Fibroblast of mammary gland (primary cell): Measurements from ENCODE around the gene NMB.

Experiments used
- DNase-seq: peaks from one replicate; pipeline ENCODE4 v3.0.0-alpha.2; 2010; ENCODE audit warnings: low read depth
- H3K4me3 ChIP-seq: 2 replicates; pipeline ENCODE4 v1.5.1; 2011; ENCODE audit warnings: low read depth, mild to moderate bottlenecking, low read length, moderate library complexity; ENCODE audit not compliant: control insufficient read depth
- CTCF ChIP-seq: conservative IDR thresholded peaks from 2 replicates; pipeline ENCODE4 v1.5.1; 2011; ENCODE audit warnings: low read depth, low read length, inconsistent platforms; ENCODE audit not compliant: control insufficient read depth, insufficient read depth

Gene NMB, protein sequence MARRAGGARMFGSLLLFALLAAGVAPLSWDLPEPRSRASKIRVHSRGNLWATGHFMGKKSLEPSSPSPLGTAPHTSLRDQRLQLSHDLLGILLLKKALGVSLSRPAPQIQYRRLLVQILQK

GRCh38 chr15:84658080-84658787, at the start of gene NMB:
TSS of gene NMB (minus strand) at chr15:84658199. CDS start at chr15:84658152, 47 bp downstream.
- TF ChIP-seq CTCF, result peak; percentile 49

GRCh38 chr15:84703808-84704207, 45.8 kb upstream of the NMB start:
- no peak for TF ChIP-seq CTCF
- H3K4me3 ChIP-seq, result no peak overlapping the region
- DNase-seq, result no peak

More at GRCh38 chr15:84658080-84658787, at the start of gene NMB:
- peak; percentile 56 for DNase-seq
- H3K4me3 ChIP-seq, result peak within 1 kb of the TSS; percentile 45

DNA sequence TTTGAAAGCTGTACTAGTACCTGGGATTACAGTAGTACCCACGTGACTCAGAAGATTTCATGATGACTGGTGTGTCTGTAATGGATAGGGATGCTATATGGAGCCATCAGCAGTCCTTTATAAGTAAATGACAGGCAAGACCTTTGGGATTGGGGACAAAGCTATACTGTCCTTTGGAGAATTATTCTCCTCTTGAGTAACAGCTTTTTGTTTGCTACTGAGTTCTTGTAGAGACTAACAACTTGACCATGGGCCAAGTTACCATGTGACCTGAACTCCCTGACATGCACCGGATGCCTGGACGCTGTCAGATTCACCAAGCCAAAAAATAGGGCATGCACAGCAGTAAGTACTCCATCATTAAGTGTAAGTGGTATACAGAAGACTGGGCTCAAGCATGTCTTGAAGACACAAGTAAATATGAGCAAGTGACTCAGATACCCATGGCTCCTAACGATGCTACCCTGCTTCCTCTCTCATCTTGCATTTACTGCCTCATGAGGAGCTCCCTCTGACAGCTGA, 45.0 kb upstream of the NMB start:
- H3K4me3 ChIP-seq, result no peak overlapping the region
- TF ChIP-seq CTCF, result no peak
- DNase-seq, result peak; percentile 69

DNA sequence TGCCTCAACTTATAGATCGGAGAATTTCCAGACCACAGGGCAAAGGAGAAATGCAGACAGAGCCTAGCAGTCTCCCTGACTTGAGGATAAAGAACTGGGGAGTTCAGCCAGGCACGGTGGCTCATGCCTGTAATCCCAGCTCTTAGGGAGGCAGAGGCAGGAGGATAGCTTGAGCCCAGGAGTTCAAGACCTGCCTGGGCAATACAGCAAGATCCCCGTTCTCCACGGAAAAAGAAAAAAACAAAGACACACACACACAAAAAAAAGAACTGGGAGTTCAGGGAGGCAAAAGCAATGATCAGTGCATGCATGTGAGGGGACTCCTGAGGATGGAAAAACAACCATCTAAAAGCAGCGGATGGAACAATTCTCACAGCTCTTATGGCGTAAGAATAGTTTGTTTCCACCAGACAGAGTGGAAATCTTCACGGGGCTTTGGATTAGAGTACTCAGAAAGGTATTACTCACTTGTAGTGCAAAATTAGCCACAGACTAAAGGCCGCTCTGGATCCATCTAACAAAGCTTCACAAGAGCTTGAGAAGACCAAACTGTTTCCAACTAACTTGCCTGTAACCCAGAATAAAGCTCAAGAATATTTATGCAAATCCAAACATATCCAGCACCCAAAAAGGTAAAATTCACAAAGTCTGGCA, 41.7 kb upstream of the NMB start:
- DNase-seq, result no peak
- TF ChIP-seq CTCF, result no peak
- no peak overlapping the region for H3K4me3 ChIP-seq

DNA sequence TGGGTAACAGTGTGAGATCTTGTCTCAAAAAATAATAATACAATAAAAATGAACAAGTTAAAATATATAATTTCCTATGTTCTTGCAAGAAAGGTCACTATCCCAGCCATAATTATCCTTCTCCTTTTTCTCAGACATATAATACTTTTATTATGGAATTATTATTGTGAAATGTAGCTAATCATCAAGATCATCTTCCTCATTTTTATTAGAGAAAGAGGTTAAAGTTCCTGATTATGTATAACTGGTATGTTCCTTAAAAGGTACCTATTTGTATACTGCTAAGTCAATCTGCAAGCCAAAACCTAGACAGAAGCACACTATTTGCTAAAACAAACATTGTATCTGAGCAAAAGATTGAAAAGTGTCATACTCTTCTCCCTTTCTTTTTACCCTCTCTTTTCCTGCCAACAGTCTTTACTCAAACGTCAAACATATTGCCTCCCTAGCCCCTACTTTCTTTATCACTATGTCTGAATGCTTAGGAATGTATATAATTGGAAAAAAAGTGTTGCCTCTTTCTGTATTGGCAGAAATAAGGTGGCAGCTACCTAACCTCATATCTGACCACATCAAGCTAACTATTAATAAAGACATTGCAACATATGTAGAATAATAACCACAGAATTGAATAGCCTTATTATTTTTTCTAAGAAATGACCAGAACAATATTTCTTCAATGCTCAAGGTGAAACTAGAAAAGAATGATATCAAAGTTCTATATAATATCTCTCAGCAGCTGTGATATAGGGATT, 39.4 kb upstream of the NMB start:
- no peak for DNase-seq
- no peak overlapping the region for H3K4me3 ChIP-seq
- TF ChIP-seq CTCF, result no peak

- H3K4me3 ChIP-seq, result no peak overlapping the region
- no peak for DNase-seq
- TF ChIP-seq CTCF, result no peak
Observed at GRCh38 chr15:84696757-84697156, 38.8 kb upstream of the NMB start.
